ENCODE results near the gene PLPPR3. TPM values are rescaled to one million over a fixed set of nuclear protein-coding genes. Genes with fewer than 3 reads are reported as not detected.

The PLPPR3 gene
- total RNA-seq: not detected

GRCh38 chr19:821825-822503 is at the start of gene PLPPR3:
Gene PLPPR3 (minus strand): TSS chr19:821955. CDS start chr19:821559, 396 bp downstream.
- intact Hi-C loops (cut with DNase I): no loop called here
- Histone ChIP-seq H3K27ac (no peak within 1 kb of the TSS), H3K36me3 (no peaks in the 10 kb centered on the region), H3K4me3 (peak within 1 kb of the TSS in 2 of 4 donors; percentile 40 to 55), H3K4me1 (peaks cover 0 to 16% (median 13%) of the 10 kb centered on the region in 3 donors), H3K27me3 (peaks cover 0 to 48% (median 11%) of the 10 kb centered on the region in 4 donors), H3K9me3 (no peaks in the 10 kb centered on the region)
- no CpG with 5 or more reads among the region's 86 CpGs for WGBS, 2 donors
- TF ChIP-seq, protein P1, sequence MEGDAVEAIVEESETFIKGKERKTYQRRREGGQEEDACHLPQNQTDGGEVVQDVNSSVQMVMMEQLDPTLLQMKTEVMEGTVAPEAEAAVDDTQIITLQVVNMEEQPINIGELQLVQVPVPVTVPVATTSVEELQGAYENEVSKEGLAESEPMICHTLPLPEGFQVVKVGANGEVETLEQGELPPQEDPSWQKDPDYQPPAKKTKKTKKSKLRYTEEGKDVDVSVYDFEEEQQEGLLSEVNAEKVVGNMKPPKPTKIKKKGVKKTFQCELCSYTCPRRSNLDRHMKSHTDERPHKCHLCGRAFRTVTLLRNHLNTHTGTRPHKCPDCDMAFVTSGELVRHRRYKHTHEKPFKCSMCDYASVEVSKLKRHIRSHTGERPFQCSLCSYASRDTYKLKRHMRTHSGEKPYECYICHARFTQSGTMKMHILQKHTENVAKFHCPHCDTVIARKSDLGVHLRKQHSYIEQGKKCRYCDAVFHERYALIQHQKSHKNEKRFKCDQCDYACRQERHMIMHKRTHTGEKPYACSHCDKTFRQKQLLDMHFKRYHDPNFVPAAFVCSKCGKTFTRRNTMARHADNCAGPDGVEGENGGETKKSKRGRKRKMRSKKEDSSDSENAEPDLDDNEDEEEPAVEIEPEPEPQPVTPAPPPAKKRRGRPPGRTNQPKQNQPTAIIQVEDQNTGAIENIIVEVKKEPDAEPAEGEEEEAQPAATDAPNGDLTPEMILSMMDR (IDR thresholded peaks at IDR 0.05): no peak
- TF ChIP-seq POLR2A (IDR thresholded peaks at IDR 0.05): no peak
- DNase-seq: no peak

DNA sequence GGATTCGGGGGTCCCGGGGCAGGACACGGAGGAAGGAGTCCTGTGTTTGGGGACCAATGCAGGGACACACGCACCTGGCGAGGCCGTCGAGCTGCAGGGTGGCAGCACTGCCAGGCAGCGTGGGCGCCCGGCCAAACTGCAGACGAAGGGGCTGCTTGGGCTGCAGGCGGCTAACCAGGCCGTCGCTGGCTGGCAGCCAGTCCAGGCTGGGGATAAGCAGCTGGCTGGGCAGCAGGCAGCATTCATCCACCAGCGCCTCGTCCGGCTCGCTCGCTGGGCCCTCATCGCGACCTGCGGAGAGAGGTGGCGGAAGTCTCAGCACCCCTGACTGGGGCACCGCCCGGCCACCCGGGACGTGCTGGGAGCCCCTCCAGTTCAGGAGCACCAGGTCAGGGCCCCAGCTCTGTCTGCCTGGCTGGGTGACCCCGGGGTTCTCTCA is 49.2 kb upstream of the PLPPR3 start:
- H3K27ac ChIP-seq: peak overlapping the region in 2 of 4 donors; percentile 25 to 61

GRCh38 chr19:870314-870713 is 48.6 kb upstream of the PLPPR3 start:
- peak overlapping the region; percentile 57 to 89 (median 82) for H3K27ac ChIP-seq

More for the DNA sequence above, 49.2 kb upstream of the PLPPR3 start:
- Histone ChIP-seq H3K36me3 (peaks cover 16 to 68% (median 31%) of the 10 kb centered on the region in 3 donors), H3K27me3 (no peaks in the 10 kb centered on the region), H3K4me3 (no peak overlapping the region), H3K9me3 (no peaks in the 10 kb centered on the region), H3K4me1 (peaks cover 25 to 60% (median 27%) of the 10 kb centered on the region in 3 donors)
- no peak for DNase-seq
- WGBS, 2 donors: 94% methylated on average over 3 of the region's 28 CpGs; no CpG with 5 or more reads in 1 of the 2 donors
- intact Hi-C loops (cut with DNase I): no loop called here
- TF ChIP-seq, protein P1 (IDR thresholded peaks at IDR 0.05): no peak
- TF ChIP-seq POLR2A (IDR thresholded peaks at IDR 0.05): no peak

GRCh38 chr19:869245-870177 is 47.8 kb upstream of the PLPPR3 start:
- no peak for DNase-seq
- no peaks in the 10 kb centered on the region for H3K9me3 ChIP-seq
- no peaks in the 10 kb centered on the region for H3K27me3 ChIP-seq
- H3K4me3 ChIP-seq: no peak overlapping the region
- peak overlapping the region; percentile 57 to 89 (median 82) for H3K27ac ChIP-seq
- H3K36me3 ChIP-seq: peaks cover 12 to 54% (median 23%) of the 10 kb centered on the region in 3 donors
- peaks cover 25 to 55% (median 27%) of the 10 kb centered on the region in 3 donors for H3K4me1 ChIP-seq
- 24 to 59% methylated on average over 12 to 13 of the region's 29 CpGs for WGBS, 2 donors
- TF ChIP-seq POLR2A (IDR thresholded peaks at IDR 0.05): no peak
- TF ChIP-seq, protein P1 (IDR thresholded peaks at IDR 0.05): no peak
- intact Hi-C loops (cut with DNase I): no loop called here

More at GRCh38 chr19:870314-870713, 48.6 kb upstream of the PLPPR3 start:
- Histone ChIP-seq H3K9me3 (no peaks in the 10 kb centered on the region), H3K4me1 (peaks cover 25 to 60% (median 27%) of the 10 kb centered on the region in 3 donors), H3K36me3 (peaks cover 14 to 62% (median 25%) of the 10 kb centered on the region in 3 donors), H3K4me3 (no peak overlapping the region), H3K27me3 (no peaks in the 10 kb centered on the region)
- DNase-seq: no peak
- WGBS, 2 donors: 72 to 92% methylated on average over 6 to 8 of the region's 8 CpGs
- TF ChIP-seq, protein P1 (IDR thresholded peaks at IDR 0.05): no peak
- no peak for TF ChIP-seq POLR2A (IDR thresholded peaks at IDR 0.05)
- intact Hi-C loops (cut with DNase I): no loop called here

Data from esophagus squamous epithelium (tissue), 5 donors.